Tibial nerve (tissue), 3 donors: ENCODE results near the gene RNPEPL1.

ENCODE experiments used
- POLR2A ChIP-seq, 2 donors: fragments of 450-650 bp; IDR thresholded peaks; one replicate each; pipeline ENCODE4 v1.6.1; 2017; ENCODE audit warnings: antibody characterized with exemption in 2 of 2, mild to moderate bottlenecking in 2 of 2, moderate library complexity in 2 of 2
- TF ChIP-seq, protein P1 (sequence below), 5 experiments: fragments of 200-600 bp in 3 of 5; fragments of 450-650 bp in 2 of 5; sonication (generic) in 3 of 5; IDR thresholded peaks; one replicate each; pipeline ENCODE4 v1.5.1; 2016 to 2019; ENCODE audit warnings: antibody characterized with exemption in 5 of 5, mild to moderate bottlenecking in 3 of 5, moderate library complexity in 2 of 5

DNA sequence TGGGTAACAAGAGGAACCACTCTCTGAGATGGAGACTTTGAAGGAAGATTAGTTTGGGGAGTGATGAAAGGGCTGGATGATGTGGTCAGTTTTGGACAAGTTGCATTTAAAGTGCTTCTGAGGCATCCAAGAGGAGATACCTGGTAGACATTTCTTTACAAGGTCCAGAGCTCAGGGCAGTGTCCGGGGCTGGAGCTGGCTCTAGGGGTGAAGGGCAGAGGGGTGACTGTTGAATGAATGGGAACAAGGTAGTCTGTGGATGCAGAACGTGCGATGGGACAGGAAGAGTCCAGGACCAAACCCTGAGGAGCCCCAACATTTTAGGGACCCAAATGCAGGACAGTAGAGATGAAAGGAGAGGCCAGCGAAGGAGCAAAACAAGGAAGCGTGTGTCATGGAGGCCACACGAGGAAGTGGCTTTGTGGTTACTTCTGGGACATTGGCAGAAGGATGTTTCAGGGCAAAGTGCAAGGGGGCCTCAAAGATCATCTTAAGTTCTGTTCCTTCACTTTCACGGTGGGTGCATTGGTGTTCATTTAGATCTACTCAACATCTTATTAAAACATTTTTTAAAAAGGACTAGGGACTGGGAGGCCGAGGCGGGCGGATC is 43.4 kb downstream of the RNPEPL1 start:
- TF ChIP-seq, protein P1, sequence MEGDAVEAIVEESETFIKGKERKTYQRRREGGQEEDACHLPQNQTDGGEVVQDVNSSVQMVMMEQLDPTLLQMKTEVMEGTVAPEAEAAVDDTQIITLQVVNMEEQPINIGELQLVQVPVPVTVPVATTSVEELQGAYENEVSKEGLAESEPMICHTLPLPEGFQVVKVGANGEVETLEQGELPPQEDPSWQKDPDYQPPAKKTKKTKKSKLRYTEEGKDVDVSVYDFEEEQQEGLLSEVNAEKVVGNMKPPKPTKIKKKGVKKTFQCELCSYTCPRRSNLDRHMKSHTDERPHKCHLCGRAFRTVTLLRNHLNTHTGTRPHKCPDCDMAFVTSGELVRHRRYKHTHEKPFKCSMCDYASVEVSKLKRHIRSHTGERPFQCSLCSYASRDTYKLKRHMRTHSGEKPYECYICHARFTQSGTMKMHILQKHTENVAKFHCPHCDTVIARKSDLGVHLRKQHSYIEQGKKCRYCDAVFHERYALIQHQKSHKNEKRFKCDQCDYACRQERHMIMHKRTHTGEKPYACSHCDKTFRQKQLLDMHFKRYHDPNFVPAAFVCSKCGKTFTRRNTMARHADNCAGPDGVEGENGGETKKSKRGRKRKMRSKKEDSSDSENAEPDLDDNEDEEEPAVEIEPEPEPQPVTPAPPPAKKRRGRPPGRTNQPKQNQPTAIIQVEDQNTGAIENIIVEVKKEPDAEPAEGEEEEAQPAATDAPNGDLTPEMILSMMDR (IDR thresholded peaks at IDR 0.05): no peak
- no peak for TF ChIP-seq POLR2A (IDR thresholded peaks at IDR 0.05)
